HEK293 (cell line): ENCODE data around the gene DIP2B.

ENCODE experiments used
- OVOL3 ChIP-seq: fragments of 450-650 bp; formaldehyde crosslinking; IDR thresholded peaks from 2 replicates; pipeline ENCODE4 v1.5.1; 2016; ENCODE audit warnings: missing biosample characterization, missing genetic modification characterization
- SP2 ChIP-seq: fragments of 450-650 bp; formaldehyde crosslinking; IDR thresholded peaks from 2 replicates; pipeline ENCODE4 v1.5.1; 2016; ENCODE audit warnings: missing biosample characterization, missing genetic modification characterization
- YY1 ChIP-seq: fragments of 450-650 bp; formaldehyde crosslinking; IDR thresholded peaks from 2 replicates; pipeline ENCODE4 v1.5.1; 2018; ENCODE audit warnings: missing biosample characterization, missing genetic modification characterization
- ZNF555 ChIP-seq: fragments of 450-650 bp; formaldehyde crosslinking; conservative IDR thresholded peaks from 2 replicates; pipeline ENCODE4 v1.5.1; 2017; ENCODE audit warnings: missing biosample characterization, mild to moderate bottlenecking, missing genetic modification characterization, inconsistent platforms
- ZNF837 ChIP-seq: fragments of 450-650 bp; formaldehyde crosslinking; IDR thresholded peaks from 2 replicates; pipeline ENCODE4 v1.5.1; 2016; ENCODE audit warnings: missing biosample characterization, missing genetic modification characterization
- TF ChIP-seq, protein P1 (sequence below): fragments of 450-650 bp; formaldehyde crosslinking; IDR thresholded peaks from 2 replicates; pipeline ENCODE4 v1.5.1; 2016; ENCODE audit warnings: missing biosample characterization, missing genetic modification characterization
- TF ChIP-seq, protein P2 (sequence below): fragments of 450-650 bp; formaldehyde crosslinking; IDR thresholded peaks from 2 replicates; pipeline ENCODE4 v1.5.1; 2016; ENCODE audit warnings: missing biosample characterization, missing genetic modification characterization
- TF ChIP-seq, protein P3 (sequence below): fragments of 450-650 bp; IDR thresholded peaks from 2 replicates; pipeline ENCODE4 v1.5.1; 2018; ENCODE audit warnings: missing biosample characterization, mild to moderate bottlenecking, missing genetic modification characterization

GRCh38 chr12:50768391-50768790 lies 263.6 kb downstream of the DIP2B start:
- TF ChIP-seq, protein P1, sequence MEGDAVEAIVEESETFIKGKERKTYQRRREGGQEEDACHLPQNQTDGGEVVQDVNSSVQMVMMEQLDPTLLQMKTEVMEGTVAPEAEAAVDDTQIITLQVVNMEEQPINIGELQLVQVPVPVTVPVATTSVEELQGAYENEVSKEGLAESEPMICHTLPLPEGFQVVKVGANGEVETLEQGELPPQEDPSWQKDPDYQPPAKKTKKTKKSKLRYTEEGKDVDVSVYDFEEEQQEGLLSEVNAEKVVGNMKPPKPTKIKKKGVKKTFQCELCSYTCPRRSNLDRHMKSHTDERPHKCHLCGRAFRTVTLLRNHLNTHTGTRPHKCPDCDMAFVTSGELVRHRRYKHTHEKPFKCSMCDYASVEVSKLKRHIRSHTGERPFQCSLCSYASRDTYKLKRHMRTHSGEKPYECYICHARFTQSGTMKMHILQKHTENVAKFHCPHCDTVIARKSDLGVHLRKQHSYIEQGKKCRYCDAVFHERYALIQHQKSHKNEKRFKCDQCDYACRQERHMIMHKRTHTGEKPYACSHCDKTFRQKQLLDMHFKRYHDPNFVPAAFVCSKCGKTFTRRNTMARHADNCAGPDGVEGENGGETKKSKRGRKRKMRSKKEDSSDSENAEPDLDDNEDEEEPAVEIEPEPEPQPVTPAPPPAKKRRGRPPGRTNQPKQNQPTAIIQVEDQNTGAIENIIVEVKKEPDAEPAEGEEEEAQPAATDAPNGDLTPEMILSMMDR (tag by site-specific recombination): no peak
- TF ChIP-seq YY1 (tag by site-specific recombination): no peak
- TF ChIP-seq, protein P2, sequence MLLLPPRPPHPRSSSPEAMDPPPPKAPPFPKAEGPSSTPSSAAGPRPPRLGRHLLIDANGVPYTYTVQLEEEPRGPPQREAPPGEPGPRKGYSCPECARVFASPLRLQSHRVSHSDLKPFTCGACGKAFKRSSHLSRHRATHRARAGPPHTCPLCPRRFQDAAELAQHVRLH (tag by site-specific recombination): no peak
- TF ChIP-seq SP2: no peak
- TF ChIP-seq ZNF555 (tag by site-specific recombination): no peak
- TF ChIP-seq, protein P3, sequence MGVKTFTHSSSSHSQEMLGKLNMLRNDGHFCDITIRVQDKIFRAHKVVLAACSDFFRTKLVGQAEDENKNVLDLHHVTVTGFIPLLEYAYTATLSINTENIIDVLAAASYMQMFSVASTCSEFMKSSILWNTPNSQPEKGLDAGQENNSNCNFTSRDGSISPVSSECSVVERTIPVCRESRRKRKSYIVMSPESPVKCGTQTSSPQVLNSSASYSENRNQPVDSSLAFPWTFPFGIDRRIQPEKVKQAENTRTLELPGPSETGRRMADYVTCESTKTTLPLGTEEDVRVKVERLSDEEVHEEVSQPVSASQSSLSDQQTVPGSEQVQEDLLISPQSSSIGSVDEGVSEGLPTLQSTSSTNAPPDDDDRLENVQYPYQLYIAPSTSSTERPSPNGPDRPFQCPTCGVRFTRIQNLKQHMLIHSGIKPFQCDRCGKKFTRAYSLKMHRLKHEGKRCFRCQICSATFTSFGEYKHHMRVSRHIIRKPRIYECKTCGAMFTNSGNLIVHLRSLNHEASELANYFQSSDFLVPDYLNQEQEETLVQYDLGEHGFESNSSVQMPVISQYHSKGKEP (tag by site-specific recombination): no peak
- TF ChIP-seq OVOL3 (tag by site-specific recombination): no peak
- no peak for TF ChIP-seq ZNF837 (tag by site-specific recombination)
